Measurements from ENCODE around the gene CACNG1.

DNA sequence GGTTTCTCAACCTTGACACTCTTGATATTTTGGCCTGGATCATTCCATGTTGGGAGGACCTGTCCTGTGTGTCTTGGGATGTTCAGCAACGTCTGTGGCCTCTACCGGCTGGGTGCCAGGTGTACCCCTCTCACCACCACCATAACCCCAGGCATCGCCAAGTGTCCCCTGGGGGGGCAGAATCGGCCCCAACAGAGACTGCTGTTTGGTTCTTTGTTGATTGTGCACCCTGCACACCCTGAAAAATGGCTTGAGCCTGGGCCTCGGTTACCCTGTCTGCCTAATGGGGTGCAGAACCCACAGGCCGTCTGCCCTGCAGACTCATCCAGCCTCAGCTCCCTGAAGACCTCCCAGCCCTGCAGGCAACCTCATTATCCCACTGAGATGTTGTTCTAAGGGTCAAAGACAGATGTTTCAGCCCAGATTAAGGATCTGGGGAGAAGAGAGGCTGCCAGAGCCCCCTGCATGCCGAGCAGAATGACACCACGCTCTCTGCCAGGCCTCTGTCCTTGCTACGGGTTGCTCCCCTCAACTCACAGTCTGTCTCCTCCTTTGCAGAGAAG, 9.2 kb downstream of the CACNG1 start:
- TF ChIP-seq, protein P1, sequence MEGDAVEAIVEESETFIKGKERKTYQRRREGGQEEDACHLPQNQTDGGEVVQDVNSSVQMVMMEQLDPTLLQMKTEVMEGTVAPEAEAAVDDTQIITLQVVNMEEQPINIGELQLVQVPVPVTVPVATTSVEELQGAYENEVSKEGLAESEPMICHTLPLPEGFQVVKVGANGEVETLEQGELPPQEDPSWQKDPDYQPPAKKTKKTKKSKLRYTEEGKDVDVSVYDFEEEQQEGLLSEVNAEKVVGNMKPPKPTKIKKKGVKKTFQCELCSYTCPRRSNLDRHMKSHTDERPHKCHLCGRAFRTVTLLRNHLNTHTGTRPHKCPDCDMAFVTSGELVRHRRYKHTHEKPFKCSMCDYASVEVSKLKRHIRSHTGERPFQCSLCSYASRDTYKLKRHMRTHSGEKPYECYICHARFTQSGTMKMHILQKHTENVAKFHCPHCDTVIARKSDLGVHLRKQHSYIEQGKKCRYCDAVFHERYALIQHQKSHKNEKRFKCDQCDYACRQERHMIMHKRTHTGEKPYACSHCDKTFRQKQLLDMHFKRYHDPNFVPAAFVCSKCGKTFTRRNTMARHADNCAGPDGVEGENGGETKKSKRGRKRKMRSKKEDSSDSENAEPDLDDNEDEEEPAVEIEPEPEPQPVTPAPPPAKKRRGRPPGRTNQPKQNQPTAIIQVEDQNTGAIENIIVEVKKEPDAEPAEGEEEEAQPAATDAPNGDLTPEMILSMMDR (optimal IDR thresholded peaks at IDR 0.05 in 1 of 3, IDR thresholded peaks at IDR 0.05 in 1 of 3, conservative IDR thresholded peaks at IDR 0.05 in 1 of 3; ENCODE audit: extremely low read depth in 1 of 3, insufficient read depth in 2 of 3, low read length in 3 of 3), result no peak
- TF ChIP-seq EZH2 (IDR thresholded peaks at IDR 0.05; ENCODE audit: low read length), result no peak

All from keratinocyte (primary cell).